Measurements from ENCODE around the gene SLCO2A1. TPM values are rescaled to one million over a fixed set of nuclear protein-coding genes. Genes with fewer than 3 reads are reported as not detected.
A peak's percentile ranks its signal among the peaks of the same experiment; 100 is the strongest.

The SLCO2A1 gene
- total RNA-seq, 1 donor from 2014 or later, result 0.07 TPM

DNA sequence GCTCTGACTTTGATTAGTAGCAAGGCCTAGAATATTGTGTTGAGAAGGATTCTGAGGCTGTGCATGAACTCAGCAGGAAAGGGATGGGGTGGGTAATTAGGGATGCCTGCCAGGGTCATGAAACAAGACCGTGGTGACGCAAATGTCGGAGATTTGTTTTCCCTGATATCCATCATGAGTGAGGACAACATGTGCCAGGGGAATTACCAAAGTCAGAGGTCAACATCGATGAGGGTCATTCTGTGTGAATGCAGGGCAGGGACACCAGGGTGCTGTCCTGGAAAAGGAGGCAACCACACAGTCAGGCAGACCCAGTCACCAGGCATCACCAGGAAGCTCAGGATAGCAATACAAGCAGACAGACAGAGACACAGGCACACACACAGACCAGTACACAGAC is 52.2 kb downstream of the SLCO2A1 start:
- H3K4me3 ChIP-seq, result no peak overlapping the region
- H3K4me3 Mint-ChIP-seq, result no peak overlapping the region
- H3K27me3 Mint-ChIP-seq (ENCODE audit: insufficient read depth, low read depth), result no peaks in the 10 kb centered on the region
- H3K27me3 ChIP-seq, result no peaks in the 10 kb centered on the region
- peak overlapping the region; percentile 76 for H3K27ac Mint-ChIP-seq
- no peak overlapping the region for H3K9ac ChIP-seq
- H3F3A ChIP-seq (ENCODE audit: low read depth), result no peaks in the 10 kb centered on the region
- DNase-seq (ENCODE audit: low spot score), result no peak
- H3K4me1 ChIP-seq, result no peaks in the 10 kb centered on the region
- no peaks in the 10 kb centered on the region for H3K4me1 Mint-ChIP-seq
- H3K9me3 Mint-ChIP-seq, result peaks cover 5% of the 10 kb centered on the region
- H3K36me3 ChIP-seq, result no peaks in the 10 kb centered on the region
- TF ChIP-seq, protein P1, sequence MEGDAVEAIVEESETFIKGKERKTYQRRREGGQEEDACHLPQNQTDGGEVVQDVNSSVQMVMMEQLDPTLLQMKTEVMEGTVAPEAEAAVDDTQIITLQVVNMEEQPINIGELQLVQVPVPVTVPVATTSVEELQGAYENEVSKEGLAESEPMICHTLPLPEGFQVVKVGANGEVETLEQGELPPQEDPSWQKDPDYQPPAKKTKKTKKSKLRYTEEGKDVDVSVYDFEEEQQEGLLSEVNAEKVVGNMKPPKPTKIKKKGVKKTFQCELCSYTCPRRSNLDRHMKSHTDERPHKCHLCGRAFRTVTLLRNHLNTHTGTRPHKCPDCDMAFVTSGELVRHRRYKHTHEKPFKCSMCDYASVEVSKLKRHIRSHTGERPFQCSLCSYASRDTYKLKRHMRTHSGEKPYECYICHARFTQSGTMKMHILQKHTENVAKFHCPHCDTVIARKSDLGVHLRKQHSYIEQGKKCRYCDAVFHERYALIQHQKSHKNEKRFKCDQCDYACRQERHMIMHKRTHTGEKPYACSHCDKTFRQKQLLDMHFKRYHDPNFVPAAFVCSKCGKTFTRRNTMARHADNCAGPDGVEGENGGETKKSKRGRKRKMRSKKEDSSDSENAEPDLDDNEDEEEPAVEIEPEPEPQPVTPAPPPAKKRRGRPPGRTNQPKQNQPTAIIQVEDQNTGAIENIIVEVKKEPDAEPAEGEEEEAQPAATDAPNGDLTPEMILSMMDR (IDR thresholded peaks at IDR 0.05), result no peak
- no peak for TF ChIP-seq EZH2phosphoT487 (IDR thresholded peaks at IDR 0.05)
- TF ChIP-seq EZH2 (IDR thresholded peaks at IDR 0.05), result no peak
- H3K4me2 ChIP-seq, result no peak overlapping the region
- H3K36me3 Mint-ChIP-seq, result no peaks in the 10 kb centered on the region
- H3K9me3 ChIP-seq (ENCODE audit: low read depth), result no peaks in the 10 kb centered on the region
- H2AFZ ChIP-seq (replicated peaks), result no peak overlapping the region
- H3K79me2 ChIP-seq (ENCODE audit: low read depth), result no peaks in the 10 kb centered on the region
- no peaks in the 10 kb centered on the region for H4K20me1 ChIP-seq (ENCODE audit: low read depth)
- no peak overlapping the region for H3K27ac ChIP-seq

DNA sequence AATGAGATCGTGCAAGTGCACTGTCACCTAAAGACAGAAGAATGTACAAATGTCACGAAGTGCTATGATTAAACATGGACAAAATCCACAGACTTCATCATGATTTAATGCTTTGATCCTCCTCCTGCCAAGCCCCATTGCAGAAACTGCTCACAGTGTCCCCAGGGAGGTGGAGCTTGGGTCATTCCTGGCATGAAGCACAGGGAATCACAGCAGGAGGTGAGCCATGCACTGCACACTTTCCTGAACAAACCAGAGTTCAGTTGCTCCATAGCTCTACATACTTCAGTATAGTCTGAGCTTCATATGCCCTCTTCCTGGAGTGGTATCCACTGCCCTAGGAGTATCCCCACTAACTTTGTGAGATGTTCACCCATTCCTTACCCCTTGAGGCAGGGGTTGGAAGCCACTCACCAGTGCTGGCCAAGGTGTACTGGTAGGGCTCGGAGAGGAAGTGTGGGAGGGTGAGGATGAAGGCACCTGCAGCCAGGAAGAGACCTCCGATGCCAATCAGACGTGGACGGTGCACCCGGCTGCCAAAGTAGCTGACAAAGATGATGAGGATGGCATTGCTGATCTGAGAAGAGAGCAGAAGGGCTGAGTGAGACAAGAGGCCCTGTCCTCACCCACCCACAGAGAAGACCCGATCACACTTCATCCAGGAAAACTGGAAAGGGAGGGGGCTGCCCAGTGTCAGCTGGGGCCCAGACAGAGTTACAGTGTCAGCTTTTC is 56.3 kb downstream of the SLCO2A1 start:
- Histone ChIP-seq H3K36me3 (no peaks in the 10 kb centered on the region), H3K4me2 (no peak overlapping the region), H3K27ac (no peak overlapping the region), H4K20me1 (ENCODE audit: low read depth) (no peaks in the 10 kb centered on the region), H2AFZ (replicated peaks) (no peak overlapping the region), H3K79me2 (ENCODE audit: low read depth) (no peaks in the 10 kb centered on the region), H3F3A (ENCODE audit: low read depth) (no peaks in the 10 kb centered on the region), H3K9ac (no peak overlapping the region), H3K4me1 (no peaks in the 10 kb centered on the region), H3K9me3 (ENCODE audit: low read depth) (no peaks in the 10 kb centered on the region), H3K4me3 (no peak overlapping the region), H3K27me3 (no peaks in the 10 kb centered on the region)
- no peaks in the 10 kb centered on the region for H3K27me3 Mint-ChIP-seq (ENCODE audit: insufficient read depth, low read depth)
- H3K27ac Mint-ChIP-seq, result no peak overlapping the region
- no peak overlapping the region for H3K4me3 Mint-ChIP-seq
- peaks cover 8% of the 10 kb centered on the region for H3K9me3 Mint-ChIP-seq
- no peaks in the 10 kb centered on the region for H3K36me3 Mint-ChIP-seq
- no peak for DNase-seq (ENCODE audit: low spot score)
- peaks cover 3% of the 10 kb centered on the region for H3K4me1 Mint-ChIP-seq
- TF ChIP-seq EZH2phosphoT487 (IDR thresholded peaks at IDR 0.05) (no peak), EZH2 (IDR thresholded peaks at IDR 0.05) (no peak)
- TF ChIP-seq, protein P1 (IDR thresholded peaks at IDR 0.05), result no peak

DNA sequence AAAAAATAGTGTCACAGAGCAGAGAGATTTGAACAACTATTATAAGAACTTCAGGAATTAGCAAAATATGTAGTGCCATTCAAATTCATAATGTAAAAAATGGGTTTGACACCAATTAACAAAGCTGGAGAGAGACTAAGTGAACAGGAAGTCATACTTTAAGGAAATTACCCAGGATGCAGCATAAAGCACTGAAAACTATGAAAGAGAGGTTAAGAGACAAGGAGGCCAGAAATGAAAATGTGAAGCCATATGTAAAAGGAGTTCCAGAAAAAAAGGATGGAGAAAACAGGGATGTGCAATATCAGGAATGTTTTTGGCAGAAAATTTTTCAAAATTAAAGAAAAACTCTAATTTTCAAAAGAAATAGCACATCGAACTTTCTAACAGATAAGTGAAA is 57.6 kb downstream of the SLCO2A1 start:
- H3F3A ChIP-seq (ENCODE audit: low read depth), result no peaks in the 10 kb centered on the region
- H3K27ac ChIP-seq, result no peak overlapping the region
- H3K4me3 ChIP-seq, result no peak overlapping the region
- H4K20me1 ChIP-seq (ENCODE audit: low read depth), result no peaks in the 10 kb centered on the region
- Mint-ChIP-seq H3K9me3 (peaks cover 8% of the 10 kb centered on the region), H3K27ac (no peak overlapping the region), H3K27me3 (ENCODE audit: insufficient read depth, low read depth) (no peaks in the 10 kb centered on the region), H3K4me1 (peaks cover 3% of the 10 kb centered on the region), H3K36me3 (no peaks in the 10 kb centered on the region), H3K4me3 (no peak overlapping the region)
- H3K27me3 ChIP-seq, result no peaks in the 10 kb centered on the region
- no peak overlapping the region for H2AFZ ChIP-seq (replicated peaks)
- H3K9ac ChIP-seq, result no peak overlapping the region
- no peaks in the 10 kb centered on the region for H3K4me1 ChIP-seq
- H3K9me3 ChIP-seq (ENCODE audit: low read depth), result no peaks in the 10 kb centered on the region
- H3K79me2 ChIP-seq (ENCODE audit: low read depth), result no peaks in the 10 kb centered on the region
- TF ChIP-seq EZH2 (IDR thresholded peaks at IDR 0.05), result no peak
- TF ChIP-seq EZH2phosphoT487 (IDR thresholded peaks at IDR 0.05), result no peak
- TF ChIP-seq, protein P1 (IDR thresholded peaks at IDR 0.05), result no peak
- DNase-seq (ENCODE audit: low spot score), result no peak
- no peaks in the 10 kb centered on the region for H3K36me3 ChIP-seq
- no peak overlapping the region for H3K4me2 ChIP-seq

Measured in neural progenitor cell (in vitro differentiated cells).